Measurements from ENCODE around the gene PHLPP1.

PHLPP1 gene

DNA sequence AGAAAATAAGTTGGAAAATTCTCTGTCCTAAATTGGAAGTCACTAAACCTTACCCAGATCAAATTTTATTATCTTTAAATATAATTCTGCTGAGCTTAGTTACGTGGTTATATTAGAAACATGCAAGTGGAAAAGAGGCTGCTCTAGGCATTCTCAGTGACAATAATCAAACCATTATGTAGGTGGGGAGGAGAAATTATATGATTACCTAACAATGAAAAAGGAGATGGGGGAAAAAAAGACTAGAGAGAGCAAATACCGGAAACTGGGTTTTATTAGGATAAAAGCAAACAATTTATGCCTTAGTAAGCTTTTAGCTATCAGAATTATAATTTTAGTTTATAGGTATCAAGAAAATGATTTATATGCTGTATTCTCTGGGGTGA lies 53.2 kb downstream of the PHLPP1 start:
- Histone ChIP-seq H3K4me1 (ENCODE audit: control insufficient read depth in 1 of 2, insufficient read depth in 1 of 2, low read depth in 1 of 2, low read length in 1 of 2) (peaks cover 0 to 6% of the 10 kb centered on the region in 2 experiments), H3K27ac (no peak overlapping the region), H3K36me3 (no peaks in the 10 kb centered on the region), H3K27me3 (no peaks in the 10 kb centered on the region), H3K9me3 (no peaks in the 10 kb centered on the region), H3K4me3 (ENCODE audit: low read depth in 1 of 2, low read length in 1 of 2) (no peak overlapping the region)
- TF ChIP-seq, protein P1, sequence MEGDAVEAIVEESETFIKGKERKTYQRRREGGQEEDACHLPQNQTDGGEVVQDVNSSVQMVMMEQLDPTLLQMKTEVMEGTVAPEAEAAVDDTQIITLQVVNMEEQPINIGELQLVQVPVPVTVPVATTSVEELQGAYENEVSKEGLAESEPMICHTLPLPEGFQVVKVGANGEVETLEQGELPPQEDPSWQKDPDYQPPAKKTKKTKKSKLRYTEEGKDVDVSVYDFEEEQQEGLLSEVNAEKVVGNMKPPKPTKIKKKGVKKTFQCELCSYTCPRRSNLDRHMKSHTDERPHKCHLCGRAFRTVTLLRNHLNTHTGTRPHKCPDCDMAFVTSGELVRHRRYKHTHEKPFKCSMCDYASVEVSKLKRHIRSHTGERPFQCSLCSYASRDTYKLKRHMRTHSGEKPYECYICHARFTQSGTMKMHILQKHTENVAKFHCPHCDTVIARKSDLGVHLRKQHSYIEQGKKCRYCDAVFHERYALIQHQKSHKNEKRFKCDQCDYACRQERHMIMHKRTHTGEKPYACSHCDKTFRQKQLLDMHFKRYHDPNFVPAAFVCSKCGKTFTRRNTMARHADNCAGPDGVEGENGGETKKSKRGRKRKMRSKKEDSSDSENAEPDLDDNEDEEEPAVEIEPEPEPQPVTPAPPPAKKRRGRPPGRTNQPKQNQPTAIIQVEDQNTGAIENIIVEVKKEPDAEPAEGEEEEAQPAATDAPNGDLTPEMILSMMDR (IDR thresholded peaks at IDR 0.05): no peak

DNA sequence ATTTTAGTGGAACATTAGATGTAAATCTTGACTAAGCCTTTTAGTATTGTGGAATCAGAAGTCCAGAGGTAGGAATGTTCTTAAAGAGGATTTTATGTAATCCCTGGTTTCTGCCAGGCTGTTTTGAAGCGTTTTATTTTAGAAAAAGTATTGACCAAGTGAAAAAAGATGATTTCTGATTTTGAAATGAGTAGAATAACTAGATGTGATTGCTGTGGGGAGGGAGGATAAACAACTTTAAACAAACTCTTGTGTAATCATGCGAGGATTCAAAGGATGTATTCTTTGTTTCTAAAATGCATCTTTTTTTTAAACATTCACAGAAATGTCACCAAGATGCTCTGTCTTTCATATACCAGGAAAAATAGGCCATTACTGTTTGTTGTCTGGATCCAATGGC lies 53.9 kb downstream of the PHLPP1 start:
- Histone ChIP-seq H3K9me3 (no peaks in the 10 kb centered on the region), H3K27ac (no peak overlapping the region), H3K4me3 (ENCODE audit: low read depth in 1 of 2, low read length in 1 of 2) (no peak overlapping the region), H3K36me3 (no peaks in the 10 kb centered on the region), H3K4me1 (ENCODE audit: control insufficient read depth in 1 of 2, insufficient read depth in 1 of 2, low read depth in 1 of 2, low read length in 1 of 2) (peaks cover 0 to 6% of the 10 kb centered on the region in 2 experiments), H3K27me3 (no peaks in the 10 kb centered on the region)
- TF ChIP-seq, protein P1 (IDR thresholded peaks at IDR 0.05): no peak

DNA sequence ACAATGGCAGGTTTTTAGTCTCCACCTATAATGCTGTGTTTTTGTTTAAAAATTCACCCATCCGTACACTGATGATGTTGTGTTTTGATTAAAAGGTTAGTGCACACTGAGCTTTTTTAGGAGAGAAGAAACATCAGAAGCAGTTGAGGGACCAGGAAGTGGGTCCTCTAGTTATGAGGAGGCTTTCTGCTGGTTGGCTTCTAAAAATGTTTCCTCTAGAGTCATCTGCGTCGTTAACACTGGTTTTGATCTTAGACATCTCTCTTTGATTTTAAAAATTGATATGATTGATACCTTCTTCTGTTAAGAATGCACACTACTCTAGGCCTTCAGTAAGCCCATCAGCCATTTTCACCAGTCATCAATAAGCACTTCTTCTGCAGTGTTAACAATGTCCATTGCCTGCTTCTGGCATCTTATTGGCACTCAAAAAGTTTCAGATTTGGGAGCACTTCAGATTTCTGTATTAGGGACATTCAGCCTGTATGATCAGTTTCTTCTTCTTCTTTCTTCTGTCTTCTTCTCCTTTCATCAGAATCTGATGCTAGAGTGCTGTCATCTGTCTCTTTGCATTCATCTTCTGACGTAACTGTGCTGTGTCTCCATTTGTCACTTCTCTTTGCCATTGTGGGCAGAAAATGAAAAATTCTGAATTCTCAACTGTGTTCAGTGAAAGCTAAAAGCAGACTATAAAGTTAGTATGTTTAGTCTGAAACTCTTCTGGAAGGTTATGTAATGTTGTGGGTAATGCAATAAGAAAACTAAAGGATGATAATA lies 56.3 kb downstream of the PHLPP1 start:
- TF ChIP-seq, protein P1 (IDR thresholded peaks at IDR 0.05): no peak
- no peaks in the 10 kb centered on the region for H3K9me3 ChIP-seq
- H3K4me3 ChIP-seq (ENCODE audit: low read depth in 1 of 2, low read length in 1 of 2): no peak overlapping the region
- peaks cover 0 to 6% of the 10 kb centered on the region in 2 experiments for H3K4me1 ChIP-seq (ENCODE audit: control insufficient read depth in 1 of 2, insufficient read depth in 1 of 2, low read depth in 1 of 2, low read length in 1 of 2)
- H3K36me3 ChIP-seq: no peaks in the 10 kb centered on the region
- no peaks in the 10 kb centered on the region for H3K27me3 ChIP-seq
- H3K27ac ChIP-seq: no peak overlapping the region

DNA sequence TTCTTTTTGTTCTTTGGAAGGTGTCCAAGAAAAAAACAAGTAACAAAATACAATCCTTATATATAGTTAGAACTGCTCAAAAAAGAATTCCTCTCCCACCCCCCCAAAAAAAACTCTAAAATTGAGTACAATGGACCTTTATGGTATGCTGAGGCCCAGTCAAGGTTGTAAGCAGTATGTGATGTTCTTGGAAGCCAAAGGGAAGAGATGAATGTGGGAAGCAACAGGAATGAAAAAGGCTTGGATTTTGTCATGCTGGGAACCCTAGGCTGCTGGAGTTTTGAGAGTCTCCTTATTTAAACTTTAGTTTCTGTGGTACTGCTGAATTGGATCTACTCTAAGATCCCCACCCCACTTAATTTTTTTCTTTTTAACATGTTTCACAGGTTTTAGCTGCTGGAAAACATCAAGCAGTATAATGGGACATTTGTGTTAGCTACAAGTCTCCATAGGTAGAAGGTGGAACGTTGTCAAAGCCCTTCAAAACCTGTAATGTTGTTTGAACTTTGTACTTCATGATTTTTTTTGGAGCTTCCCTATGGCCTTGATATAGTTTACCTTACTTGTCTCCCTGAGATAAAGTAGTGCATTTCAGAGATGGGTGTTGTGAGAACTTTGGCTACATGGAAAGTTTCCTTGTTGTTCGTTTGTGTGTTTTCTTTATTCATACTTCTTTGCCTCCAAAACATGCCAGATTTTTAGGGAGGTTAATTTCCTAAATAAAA lies 57.7 kb downstream of the PHLPP1 start:
- H3K4me1 ChIP-seq (ENCODE audit: control insufficient read depth in 1 of 2, insufficient read depth in 1 of 2, low read depth in 1 of 2, low read length in 1 of 2): peaks cover 0 to 6% of the 10 kb centered on the region in 2 experiments
- TF ChIP-seq, protein P1 (IDR thresholded peaks at IDR 0.05): no peak
- no peak overlapping the region for H3K27ac ChIP-seq
- no peaks in the 10 kb centered on the region for H3K9me3 ChIP-seq
- H3K27me3 ChIP-seq: no peaks in the 10 kb centered on the region
- H3K36me3 ChIP-seq: no peaks in the 10 kb centered on the region
- H3K4me3 ChIP-seq (ENCODE audit: low read depth in 1 of 2, low read length in 1 of 2): no peak overlapping the region

DNA sequence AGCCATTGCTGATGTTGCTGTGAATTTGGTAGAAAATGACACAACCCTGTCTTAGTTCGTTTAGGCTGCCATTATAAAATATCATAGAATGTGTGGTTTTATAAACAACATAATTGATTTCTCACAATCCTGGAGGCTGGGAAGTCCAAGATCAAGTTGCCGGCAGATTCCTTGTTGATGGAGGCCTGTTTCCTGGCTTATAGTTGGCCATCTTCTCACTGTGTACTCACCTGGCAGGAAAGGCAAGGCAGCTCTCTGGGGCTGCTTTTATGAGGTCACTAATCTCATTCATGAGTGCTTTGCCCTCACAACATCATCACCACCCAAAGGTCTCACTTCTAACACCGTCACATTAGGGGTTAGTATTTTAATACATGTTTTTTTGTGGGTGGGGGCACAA lies 58.4 kb downstream of the PHLPP1 start:
- no peaks in the 10 kb centered on the region for H3K9me3 ChIP-seq
- no peak overlapping the region for H3K27ac ChIP-seq
- H3K4me3 ChIP-seq (ENCODE audit: low read depth in 1 of 2, low read length in 1 of 2): no peak overlapping the region
- no peaks in the 10 kb centered on the region for H3K36me3 ChIP-seq
- no peaks in the 10 kb centered on the region for H3K27me3 ChIP-seq
- TF ChIP-seq, protein P1 (IDR thresholded peaks at IDR 0.05): no peak
- H3K4me1 ChIP-seq (ENCODE audit: control insufficient read depth in 1 of 2, insufficient read depth in 1 of 2, low read depth in 1 of 2, low read length in 1 of 2): peaks cover 0 to 6% of the 10 kb centered on the region in 2 experiments

Data from neutrophil (primary cell).